ENCODE results near the gene EFCAB13.

DNA sequence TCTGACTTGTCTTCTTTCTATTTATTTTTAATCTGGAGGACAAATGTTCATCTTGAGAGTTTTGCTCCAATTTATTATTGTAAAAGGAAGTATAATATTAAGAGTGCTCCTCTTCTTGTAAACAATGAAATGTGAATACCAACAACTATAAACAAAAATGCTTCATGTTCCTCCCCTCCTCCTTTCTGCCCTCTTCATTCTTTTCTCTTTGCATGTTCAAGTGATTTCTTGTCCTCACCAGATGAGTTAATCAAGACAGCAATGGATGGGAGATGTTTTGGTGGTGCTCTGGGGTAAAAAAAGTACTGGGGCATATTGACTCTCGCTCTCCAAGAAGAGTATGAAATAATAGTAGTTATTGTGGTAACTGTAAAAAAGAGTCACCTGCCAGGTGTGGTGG lies 45.8 kb upstream of the EFCAB13 start:
- TF ChIP-seq CTCF (conservative IDR thresholded peaks at IDR 0.05; ENCODE audit: low read depth, low read length) = no peak
- no peak for TF ChIP-seq EZH2 (IDR thresholded peaks at IDR 0.05; ENCODE audit: borderline replicate concordance, low read depth, low read length, poor library complexity, severe bottlenecking)
